ENCODE measurements around the gene MACF1. TPM values are rescaled to one million over a fixed set of nuclear protein-coding genes. Genes with fewer than 3 reads are reported as not detected.

Gene MACF1
- total and polyA plus RNA-seq, 2 of the 13 experiments (the other 11 are each of a cell fraction or from before 2014, with no cell fraction given): 36.7 to 65.4 TPM

DNA sequence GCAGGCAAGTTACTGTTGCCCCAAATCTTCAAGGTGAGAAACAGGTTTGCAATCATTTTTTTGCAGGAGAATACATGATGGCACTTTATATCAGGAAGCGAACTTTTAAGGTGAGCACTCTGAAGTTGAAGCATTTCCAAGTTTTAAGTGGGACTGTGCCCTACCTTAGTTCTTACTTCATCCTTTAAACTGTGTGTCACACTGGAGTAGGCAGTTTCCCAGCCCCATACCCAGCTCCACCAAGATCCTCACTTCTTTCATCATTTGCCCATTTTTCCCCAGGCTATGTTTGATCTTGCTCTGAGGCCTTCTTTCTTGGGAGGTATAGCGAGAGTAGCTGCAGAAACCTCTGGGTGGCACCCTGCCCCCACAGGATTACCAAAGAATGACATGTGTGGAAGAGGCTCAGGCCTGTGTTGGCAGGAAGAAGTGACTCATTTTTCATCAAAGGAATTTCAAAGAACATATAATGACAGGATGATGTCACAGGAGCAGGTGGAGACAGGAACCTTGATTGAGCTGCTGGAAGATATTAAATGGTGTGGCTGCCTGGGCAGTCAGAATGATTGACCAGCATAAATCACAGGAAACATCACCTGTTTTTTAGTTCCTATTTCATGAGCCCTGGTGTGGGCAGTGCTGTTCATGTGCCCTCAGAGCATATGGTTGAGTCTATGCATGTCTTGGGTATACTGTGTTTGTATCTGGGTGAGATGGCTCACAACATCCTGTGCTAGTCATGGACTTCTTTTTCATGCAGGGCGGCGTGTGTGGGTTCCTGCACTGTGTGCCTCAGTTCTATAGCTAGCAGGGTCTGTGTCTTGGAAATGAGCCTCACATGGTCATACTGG, 20.8 kb upstream of the MACF1 start (continued):
- TF ChIP-seq, protein P1, sequence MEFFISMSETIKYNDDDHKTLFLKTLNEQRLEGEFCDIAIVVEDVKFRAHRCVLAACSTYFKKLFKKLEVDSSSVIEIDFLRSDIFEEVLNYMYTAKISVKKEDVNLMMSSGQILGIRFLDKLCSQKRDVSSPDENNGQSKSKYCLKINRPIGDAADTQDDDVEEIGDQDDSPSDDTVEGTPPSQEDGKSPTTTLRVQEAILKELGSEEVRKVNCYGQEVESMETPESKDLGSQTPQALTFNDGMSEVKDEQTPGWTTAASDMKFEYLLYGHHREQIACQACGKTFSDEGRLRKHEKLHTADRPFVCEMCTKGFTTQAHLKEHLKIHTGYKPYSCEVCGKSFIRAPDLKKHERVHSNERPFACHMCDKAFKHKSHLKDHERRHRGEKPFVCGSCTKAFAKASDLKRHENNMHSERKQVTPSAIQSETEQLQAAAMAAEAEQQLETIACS (CRISPR knock-in tag; IDR thresholded peaks at IDR 0.05): no peak
- TF ChIP-seq ZBTB21 (CRISPR knock-in tag; IDR thresholded peaks at IDR 0.05) (peak; percentile 78; the same call in 1 of the 2 replicates), KLF12 (CRISPR knock-in tag; IDR thresholded peaks at IDR 0.05; ENCODE audit: borderline replicate concordance) (no peak), FOSL1 (CRISPR knock-in tag; IDR thresholded peaks at IDR 0.05; ENCODE audit: borderline replicate concordance) (peak; percentile 65; the same call in 1 of the 2 replicates), TFAP4 (IDR thresholded peaks at IDR 0.05; ENCODE audit: borderline replicate concordance, low read depth) (no peak), NR1H2 (CRISPR knock-in tag; IDR thresholded peaks at IDR 0.05; ENCODE audit: borderline replicate concordance, low read depth) (no peak), ZNF3 (CRISPR knock-in tag; IDR thresholded peaks at IDR 0.05) (no peak), KDM5A (IDR thresholded peaks at IDR 0.05; ENCODE audit: borderline replicate concordance, low read length) (no peak), POLR2G (IDR thresholded peaks at IDR 0.05; ENCODE audit: low read depth, low read length) (no peak), ZSCAN12 (CRISPR knock-in tag; IDR thresholded peaks at IDR 0.05) (no peak), FOXJ3 (CRISPR knock-in tag; IDR thresholded peaks at IDR 0.05; ENCODE audit: borderline replicate concordance) (no peak), PCBP1 (IDR thresholded peaks at IDR 0.05; ENCODE audit: borderline replicate concordance, low read depth, low read length) (no peak), ZMYM2 (CRISPR knock-in tag; IDR thresholded peaks at IDR 0.05) (no peak), ZNF563 (CRISPR knock-in tag; IDR thresholded peaks at IDR 0.05) (no peak), ZNF460 (CRISPR knock-in tag; IDR thresholded peaks at IDR 0.05; ENCODE audit: borderline replicate concordance) (no peak), BCL3 (CRISPR knock-in tag; IDR thresholded peaks at IDR 0.05) (no peak), RAD21 (CRISPR knock-in tag; IDR thresholded peaks at IDR 0.05) (peak; percentile 37; the same call in 1 of the 2 replicates), RELA (CRISPR knock-in tag; IDR thresholded peaks at IDR 0.05) (no peak), SRSF9 (IDR thresholded peaks at IDR 0.05; ENCODE audit: borderline replicate concordance, insufficient read depth, low read depth, low read length, poor library complexity, severe bottlenecking) (no peak), ARNTL (CRISPR knock-in tag; IDR thresholded peaks at IDR 0.05) (no peak), CSRNP1 (CRISPR knock-in tag; IDR thresholded peaks at IDR 0.05) (no peak)
- TF ChIP-seq, protein P2, sequence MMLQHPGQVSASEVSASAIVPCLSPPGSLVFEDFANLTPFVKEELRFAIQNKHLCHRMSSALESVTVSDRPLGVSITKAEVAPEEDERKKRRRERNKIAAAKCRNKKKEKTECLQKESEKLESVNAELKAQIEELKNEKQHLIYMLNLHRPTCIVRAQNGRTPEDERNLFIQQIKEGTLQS (CRISPR knock-in tag; IDR thresholded peaks at IDR 0.05): peak; percentile 65
- TF ChIP-seq, protein P3, sequence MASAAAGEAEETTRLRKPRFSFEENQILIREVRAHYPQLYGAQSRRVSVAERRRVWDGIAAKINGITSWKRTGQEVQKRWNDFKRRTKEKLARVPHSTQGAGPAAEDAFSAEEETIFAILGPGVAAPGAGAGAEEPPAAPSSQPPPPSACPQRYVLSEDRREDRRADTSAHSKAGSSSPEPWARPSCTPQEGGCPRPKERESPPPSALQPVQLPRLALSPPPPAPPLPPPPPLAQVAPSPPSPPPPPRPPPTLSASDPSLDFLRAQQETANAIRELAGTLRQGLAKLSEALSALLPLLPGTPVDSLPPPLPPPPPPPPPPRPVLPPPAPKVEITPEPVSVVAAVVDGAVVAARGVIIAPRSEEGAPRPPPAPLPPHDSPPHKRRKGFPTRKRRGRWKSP (CRISPR knock-in tag; IDR thresholded peaks at IDR 0.05): no peak

Measured in HepG2 (cell line).